ENCODE data around the gene STC2. TPM values are rescaled to one million over a fixed set of nuclear protein-coding genes. Genes with fewer than 3 reads are reported as not detected.
A peak's percentile ranks its signal among the peaks of the same experiment; 100 is the strongest.

The STC2 gene
- total RNA-seq, 1 donor from 2014 or later = 2.6 TPM

DNA sequence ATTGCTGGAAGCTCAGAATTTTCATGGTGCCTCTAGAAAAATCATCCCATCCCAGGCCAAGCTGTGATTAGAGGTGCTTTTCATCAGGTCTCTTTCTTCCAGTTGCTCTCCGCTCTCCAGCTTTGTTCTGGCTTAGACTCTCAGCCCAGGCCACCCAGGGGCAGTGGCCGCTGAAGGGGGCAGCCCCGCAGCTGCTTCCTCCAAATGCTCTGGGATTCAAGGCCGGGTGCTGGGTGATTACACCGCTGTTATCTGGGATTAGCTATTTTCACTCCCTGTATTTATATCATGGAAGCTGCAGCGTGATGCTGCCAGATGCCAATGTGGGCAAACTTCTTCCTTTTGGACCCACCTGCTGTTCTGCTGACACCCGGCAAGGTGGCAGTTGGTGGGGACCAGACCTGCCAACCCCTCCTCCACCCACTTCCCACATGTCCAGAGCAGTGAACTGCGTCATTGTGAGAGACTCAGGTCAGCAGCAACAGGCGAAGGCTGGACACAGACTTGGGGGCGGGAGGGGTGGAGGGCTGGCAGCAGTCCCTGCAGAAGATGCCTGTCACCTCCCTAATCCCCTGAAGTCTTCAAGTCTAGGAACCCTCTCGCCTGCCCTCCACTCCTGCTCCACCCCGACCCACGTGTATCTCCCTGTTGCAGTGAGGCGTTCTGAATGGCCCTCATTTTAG, 59.3 kb downstream of the STC2 start:
- H3K4me1 Mint-ChIP-seq = peaks cover 16% of the 10 kb centered on the region
- H3K9me3 Mint-ChIP-seq = no peaks in the 10 kb centered on the region
- H3K27ac Mint-ChIP-seq (ENCODE audit: unreplicated experiment) = peak overlapping the region; percentile 90
- peaks cover 8% of the 10 kb centered on the region for H3K27me3 Mint-ChIP-seq (ENCODE audit: low read depth)
- H3K4me3 Mint-ChIP-seq = no peak overlapping the region
- H3K36me3 Mint-ChIP-seq (ENCODE audit: low read depth) = no peaks in the 10 kb centered on the region
- TF ChIP-seq, protein P1, sequence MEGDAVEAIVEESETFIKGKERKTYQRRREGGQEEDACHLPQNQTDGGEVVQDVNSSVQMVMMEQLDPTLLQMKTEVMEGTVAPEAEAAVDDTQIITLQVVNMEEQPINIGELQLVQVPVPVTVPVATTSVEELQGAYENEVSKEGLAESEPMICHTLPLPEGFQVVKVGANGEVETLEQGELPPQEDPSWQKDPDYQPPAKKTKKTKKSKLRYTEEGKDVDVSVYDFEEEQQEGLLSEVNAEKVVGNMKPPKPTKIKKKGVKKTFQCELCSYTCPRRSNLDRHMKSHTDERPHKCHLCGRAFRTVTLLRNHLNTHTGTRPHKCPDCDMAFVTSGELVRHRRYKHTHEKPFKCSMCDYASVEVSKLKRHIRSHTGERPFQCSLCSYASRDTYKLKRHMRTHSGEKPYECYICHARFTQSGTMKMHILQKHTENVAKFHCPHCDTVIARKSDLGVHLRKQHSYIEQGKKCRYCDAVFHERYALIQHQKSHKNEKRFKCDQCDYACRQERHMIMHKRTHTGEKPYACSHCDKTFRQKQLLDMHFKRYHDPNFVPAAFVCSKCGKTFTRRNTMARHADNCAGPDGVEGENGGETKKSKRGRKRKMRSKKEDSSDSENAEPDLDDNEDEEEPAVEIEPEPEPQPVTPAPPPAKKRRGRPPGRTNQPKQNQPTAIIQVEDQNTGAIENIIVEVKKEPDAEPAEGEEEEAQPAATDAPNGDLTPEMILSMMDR (conservative IDR thresholded peaks at IDR 0.05) = no peak
- no peak for DNase-seq (ENCODE audit: low read depth, low spot score)

DNA sequence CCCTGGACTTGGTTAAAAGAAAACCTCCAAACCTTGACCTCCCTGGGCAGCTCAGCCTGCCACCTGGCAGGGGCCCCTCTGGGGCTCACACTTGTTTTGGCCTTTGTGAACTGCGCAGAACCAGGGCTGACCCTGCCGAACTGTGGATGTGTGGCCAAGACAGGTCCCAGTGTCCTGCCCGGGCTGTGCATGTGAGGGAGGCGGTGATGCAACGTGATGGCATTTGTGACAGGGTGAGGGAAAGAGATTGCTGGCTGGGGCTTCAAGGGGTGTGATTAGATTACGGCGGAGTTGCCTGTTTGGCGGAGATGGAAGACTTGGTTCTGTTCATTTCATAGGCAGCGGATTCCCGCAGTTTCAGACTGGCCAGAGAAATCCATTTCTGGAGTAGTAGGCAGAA, 62.8 kb downstream of the STC2 start:
- no peaks in the 10 kb centered on the region for H3K36me3 Mint-ChIP-seq (ENCODE audit: low read depth)
- H3K27me3 Mint-ChIP-seq (ENCODE audit: low read depth) = peaks cover 8% of the 10 kb centered on the region
- DNase-seq (ENCODE audit: low read depth, low spot score) = no peak
- peaks cover 16% of the 10 kb centered on the region for H3K4me1 Mint-ChIP-seq
- H3K4me3 Mint-ChIP-seq = no peak overlapping the region
- no peaks in the 10 kb centered on the region for H3K9me3 Mint-ChIP-seq
- H3K27ac Mint-ChIP-seq (ENCODE audit: unreplicated experiment) = no peak overlapping the region
- TF ChIP-seq, protein P1 (conservative IDR thresholded peaks at IDR 0.05) = no peak

Small RNA genes within 50 kb of the gene (microRNA-seq; reads per million reads assigned to microRNA genes)
- not detected for gene MIR8056

Other genes starting within 250 kb of the STC2 start
- gene BNIP1, start 183.9 kb downstream of the STC2 start, total RNA-seq = 14.2 and 14.6 TPM in 2 replicates
- gene NKX2-5, start 93.2 kb downstream of the STC2 start, total RNA-seq = 4.5 and 5.0 TPM in 2 replicates

All from neural crest cell (in vitro differentiated cells).